A673 (cell line): Measurements from ENCODE around the gene SIK2. TPM values are rescaled to one million over a fixed set of nuclear protein-coding genes. Genes with fewer than 3 reads are reported as not detected.

Experiments
- BruUV-seq: library from RNA; stranded (reverse); fragments of 400-500 nt; replicated peaks from 2 replicates; lab custom pipeline; 2021; lab: Mats Ljungman, UMichigan
- CTCF ChIA-PET: fragments of 300-600 bp; sonication (Branson Sonifier 250); formaldehyde crosslinking; loops from one replicate; lab custom pipeline; 2022; ENCODE audit warnings: antibody characterized with exemption; lab: Charles Lee
- POLR2A ChIA-PET: fragments of 300-600 bp; sonication (Branson Sonifier 250); formaldehyde crosslinking; loops from one replicate; lab custom pipeline; 2022; ENCODE audit warnings: antibody characterized with exemption; ENCODE audit not compliant: low non-redundant PET; lab: Charles Lee
- DNase-seq: peaks from one replicate; pipeline ENCODE4 v3.0.0-alpha.2; 2015; ENCODE audit warnings: low spot score
- H3K27ac ChIP-seq: fragments of 200-600 bp; sonication (generic); 2 replicates; pipeline ENCODE4 v1.5.1; 2016; ENCODE audit warnings: mixed run types, low read depth, mild to moderate bottlenecking, mixed read lengths, antibody characterized with exemption, low read length; ENCODE audit not compliant: poor library complexity, severe bottlenecking
- H3K27me3 ChIP-seq: fragments of 200-600 bp; sonication (generic); replicated peaks from 2 replicates; pipeline ENCODE4 v1.6.1; 2017; ENCODE audit warnings: mixed run types, low read depth, mild to moderate bottlenecking, mixed read lengths, antibody characterized with exemption, low read length; ENCODE audit not compliant: insufficient read depth, poor library complexity
- H3K36me3 ChIP-seq: fragments of 200-600 bp; sonication (generic); 2 replicates; pipeline ENCODE4 v1.6.1; 2016; ENCODE audit warnings: mixed run types, mild to moderate bottlenecking, mixed read lengths, antibody characterized with exemption, low read length; ENCODE audit not compliant: insufficient read depth, poor library complexity, severe bottlenecking
- H3K4me1 ChIP-seq: fragments of 200-600 bp; sonication (generic); 2 replicates; pipeline ENCODE4 v1.6.1; 2017; ENCODE audit warnings: mixed run types, mild to moderate bottlenecking, mixed read lengths, antibody characterized with exemption, low read length; ENCODE audit not compliant: insufficient read depth, poor library complexity, severe bottlenecking
- H3K4me3 ChIP-seq: fragments of 200-600 bp; sonication (generic); 2 replicates; pipeline ENCODE4 v1.5.1; 2016; ENCODE audit warnings: low read depth, mixed run types, mild to moderate bottlenecking, mixed read lengths, low read length; ENCODE audit not compliant: poor library complexity, severe bottlenecking
- H3K9me3 ChIP-seq: fragments of 200-600 bp; sonication (generic); 2 replicates; pipeline ENCODE4 v1.6.1; 2016; ENCODE audit warnings: mixed run types, low read depth, mild to moderate bottlenecking, mixed read lengths, antibody characterized with exemption, low read length; ENCODE audit not compliant: poor library complexity, severe bottlenecking
- EZH2 ChIP-seq: fragments of 200-600 bp; sonication (generic); IDR thresholded peaks from 2 replicates; pipeline ENCODE4 v1.6.1; 2017; ENCODE audit warnings: borderline replicate concordance, low read depth, mild to moderate bottlenecking, mixed read lengths, antibody characterized with exemption, low read length; ENCODE audit not compliant: poor library complexity, severe bottlenecking
- intact Hi-C: fragments of 100-400 bp; cut with micrococcal nuclease; formaldehyde crosslinking; loops from one replicate; pipeline ENCODE4 v1.10.0; 2022; ENCODE audit not compliant: unreplicated experiment
- total RNA-seq: library from RNA; stranded (reverse); gene quantifications from 2 replicates; pipeline ENCODE4 v1.2.3, GENCODE V29; 2021
- TF ChIP-seq, protein P1 (sequence below): fragments of 300-800, 200-600 bp; sonication (generic); conservative IDR thresholded peaks from 2 replicates; pipeline ENCODE4 v1.5.1; 2017; ENCODE audit warnings: low read depth, mild to moderate bottlenecking, antibody characterized with exemption, low read length, moderate library complexity, mixed read lengths

Gene SIK2
- total RNA-seq, 1 experiment from 2014 or later: 18.7 TPM

DNA sequence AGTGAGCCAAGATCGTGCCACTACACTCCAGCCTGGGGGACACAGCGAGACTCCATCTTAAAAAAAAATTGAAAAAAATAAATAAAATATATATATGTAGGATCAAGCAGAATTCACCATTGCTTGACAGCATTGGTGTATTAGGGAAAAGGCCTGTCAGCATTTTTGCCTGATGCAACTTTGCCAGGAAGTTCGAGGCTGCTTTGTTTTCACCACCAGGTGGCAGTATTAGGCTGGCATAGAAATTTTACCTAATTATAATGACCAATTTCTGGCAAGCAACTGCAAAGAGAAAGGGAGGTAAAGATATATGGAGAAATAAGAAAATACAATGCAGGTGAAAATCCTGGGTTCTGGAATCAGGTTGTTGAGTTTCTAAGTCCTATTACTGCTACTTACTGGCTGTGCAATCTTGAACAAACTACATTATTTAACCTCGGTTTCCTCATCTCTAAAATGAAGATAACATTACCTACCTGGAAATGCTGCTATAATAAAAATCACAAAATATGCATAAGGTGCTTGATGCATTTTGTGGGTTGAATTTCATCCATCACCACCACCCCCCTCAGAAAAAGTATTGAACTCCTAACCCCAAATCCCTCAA, 37.0 kb upstream of the SIK2 start:
- no peaks in the 10 kb centered on the region for H3K36me3 ChIP-seq
- intact Hi-C loops: loop anchor here (2.0 kb wide), 1 partner anchor 276 kb away; no protein-coding TSS in a partner anchor
- POLR2A ChIA-PET: no interaction called here
- CTCF ChIA-PET: interaction anchor here (1.0 kb wide), 1 partner anchor 212 kb away, joined by 5 read pairs; no protein-coding TSS in a partner anchor
- no peak overlapping the region for H3K4me3 ChIP-seq
- no peaks in the 10 kb centered on the region for H3K27me3 ChIP-seq
- H3K9me3 ChIP-seq: no peaks in the 10 kb centered on the region
- H3K27ac ChIP-seq: peak overlapping the region; percentile 43
- peak; percentile 88 for DNase-seq
- TF ChIP-seq, protein P1, sequence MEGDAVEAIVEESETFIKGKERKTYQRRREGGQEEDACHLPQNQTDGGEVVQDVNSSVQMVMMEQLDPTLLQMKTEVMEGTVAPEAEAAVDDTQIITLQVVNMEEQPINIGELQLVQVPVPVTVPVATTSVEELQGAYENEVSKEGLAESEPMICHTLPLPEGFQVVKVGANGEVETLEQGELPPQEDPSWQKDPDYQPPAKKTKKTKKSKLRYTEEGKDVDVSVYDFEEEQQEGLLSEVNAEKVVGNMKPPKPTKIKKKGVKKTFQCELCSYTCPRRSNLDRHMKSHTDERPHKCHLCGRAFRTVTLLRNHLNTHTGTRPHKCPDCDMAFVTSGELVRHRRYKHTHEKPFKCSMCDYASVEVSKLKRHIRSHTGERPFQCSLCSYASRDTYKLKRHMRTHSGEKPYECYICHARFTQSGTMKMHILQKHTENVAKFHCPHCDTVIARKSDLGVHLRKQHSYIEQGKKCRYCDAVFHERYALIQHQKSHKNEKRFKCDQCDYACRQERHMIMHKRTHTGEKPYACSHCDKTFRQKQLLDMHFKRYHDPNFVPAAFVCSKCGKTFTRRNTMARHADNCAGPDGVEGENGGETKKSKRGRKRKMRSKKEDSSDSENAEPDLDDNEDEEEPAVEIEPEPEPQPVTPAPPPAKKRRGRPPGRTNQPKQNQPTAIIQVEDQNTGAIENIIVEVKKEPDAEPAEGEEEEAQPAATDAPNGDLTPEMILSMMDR: peak; percentile 91
- TF ChIP-seq EZH2: no peak
- no peaks in the 10 kb centered on the region for H3K4me1 ChIP-seq
- BruUV-seq: no TSS peak

DNA sequence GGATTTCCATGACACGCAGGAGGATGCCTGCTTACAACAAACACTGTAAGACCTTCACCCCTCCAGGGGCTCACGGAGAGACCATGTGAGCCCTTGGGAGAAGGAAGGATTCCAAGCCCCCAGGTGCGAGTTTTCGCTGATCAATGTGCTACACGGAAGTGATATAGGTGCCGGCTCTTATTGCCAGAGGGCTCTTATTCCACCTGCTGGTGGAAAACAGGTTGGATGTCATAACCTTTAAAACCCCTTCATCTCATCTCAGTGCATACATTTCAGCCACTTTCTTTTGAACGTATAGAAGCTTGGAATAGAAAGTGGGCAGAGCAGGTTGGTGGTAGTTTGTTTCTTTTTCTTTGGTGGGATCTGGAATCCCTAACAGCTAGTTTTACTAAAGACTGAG, 35.9 kb upstream of the SIK2 start:
- TF ChIP-seq, protein P1: no peak
- TF ChIP-seq EZH2: no peak
- no peak for DNase-seq
- Histone ChIP-seq H3K36me3 (no peaks in the 10 kb centered on the region), H3K27ac (no peak overlapping the region), H3K27me3 (no peaks in the 10 kb centered on the region), H3K9me3 (no peaks in the 10 kb centered on the region), H3K4me3 (no peak overlapping the region), H3K4me1 (no peaks in the 10 kb centered on the region)
- no TSS peak for BruUV-seq
- intact Hi-C loops: no loop called here
- ChIA-PET CTCF (interaction anchor here (0.7 kb wide), 1 partner anchor 280 kb away, joined by 3 read pairs; no protein-coding TSS in a partner anchor), POLR2A (interaction anchor here (0.6 kb wide), 1 partner anchor 223 kb away, joined by 3 read pairs; no protein-coding TSS in a partner anchor)

DNA sequence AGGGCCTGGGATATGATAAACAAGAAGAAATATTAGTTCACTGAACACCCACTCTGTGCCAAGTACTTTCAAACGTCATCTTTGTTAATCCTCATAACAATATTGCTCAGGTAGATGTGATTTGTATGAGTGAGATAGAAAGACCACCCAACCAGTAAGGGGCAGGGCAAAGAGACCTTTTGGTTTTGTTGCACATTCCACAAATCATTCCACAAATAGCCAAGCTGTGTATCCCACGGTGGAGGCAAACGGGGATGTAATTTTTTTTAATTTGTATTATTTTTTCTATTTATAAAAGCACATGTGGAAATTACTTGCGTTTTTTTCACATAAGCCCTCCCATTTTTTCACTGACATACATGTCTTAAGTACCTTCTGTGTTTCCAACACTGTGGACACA, 32.8 kb upstream of the SIK2 start:
- ChIA-PET POLR2A (no interaction called here), CTCF (no interaction called here)
- H3K27me3 ChIP-seq: no peaks in the 10 kb centered on the region
- H3K9me3 ChIP-seq: no peaks in the 10 kb centered on the region
- no peak for DNase-seq
- BruUV-seq: no TSS peak
- H3K36me3 ChIP-seq: no peaks in the 10 kb centered on the region
- intact Hi-C loops: no loop called here
- H3K27ac ChIP-seq: no peak overlapping the region
- TF ChIP-seq, protein P1: no peak
- no peak for TF ChIP-seq EZH2
- no peak overlapping the region for H3K4me3 ChIP-seq
- H3K4me1 ChIP-seq: peaks cover 8% of the 10 kb centered on the region
